CD4-positive, alpha-beta memory T cell (primary cell): ENCODE measurements around the gene ADRA2B. TPM values are rescaled to one million over a fixed set of nuclear protein-coding genes. Genes with fewer than 3 reads are reported as not detected.

Experiments used
- CTCF ChIA-PET: fragments of 350-600 bp; sonication (Branson Sonifier 250); formaldehyde crosslinking; loops from one replicate; lab custom pipeline; 2021; ENCODE audit warnings: inconsistent platforms; ENCODE audit not compliant: partially characterized antibody; lab: Charles Lee
- POLR2A ChIA-PET: fragments of 350-600 bp; sonication (Branson Sonifier 250); formaldehyde crosslinking; loops from one replicate; lab custom pipeline; 2021; ENCODE audit not compliant: partially characterized antibody; lab: Charles Lee
- DNase-seq, 5 donors: peaks; one replicate each; pipeline versions ENCODE4 v3.0.0 to v3.0.0-alpha.2; 2020 to 2022; ENCODE audit warnings: mixed read lengths in 1 of 5
- H3K27ac ChIP-seq: one replicate; pipeline ENCODE4 v1.7.0; 2013; ENCODE audit warnings: low read depth, low read length
- H3K27me3 ChIP-seq: 2 replicates; pipeline ENCODE4 v1.7.0; 2013; ENCODE audit warnings: mild to moderate bottlenecking, low read length, moderate library complexity; ENCODE audit not compliant: insufficient read depth
- H3K36me3 ChIP-seq: 2 replicates; pipeline ENCODE4 v1.7.0; 2013; ENCODE audit warnings: mild to moderate bottlenecking, low read length, moderate library complexity; ENCODE audit not compliant: insufficient read depth
- H3K4me1 ChIP-seq: 2 replicates; pipeline ENCODE4 v1.7.0; 2013; ENCODE audit warnings: mild to moderate bottlenecking, low read length, moderate library complexity; ENCODE audit not compliant: insufficient read depth
- H3K4me3 ChIP-seq, 2 donors: one replicate each; pipeline ENCODE4 v1.7.0; 2013; ENCODE audit warnings: low read length in 2 of 2, mild to moderate bottlenecking in 1 of 2
- H3K9me3 ChIP-seq, 2 donors: one replicate each; pipeline ENCODE4 v1.7.0; 2013; ENCODE audit warnings: low read length in 2 of 2, control low read depth in 1 of 2; ENCODE audit not compliant: control insufficient read depth in 1 of 2
- H3K27ac Mint-ChIP-seq, 7 donors: one replicate each; pipeline ENCODE4 v1.8.0; 2020 to 2021; ENCODE audit warnings: mixed read lengths in 7 of 7, mild to moderate bottlenecking in 6 of 7, inconsistent platforms in 3 of 7, moderate library complexity in 3 of 7
- H3K27me3 Mint-ChIP-seq, 2 donors: one replicate each; pipeline ENCODE4 v1.8.0; 2020 to 2021; ENCODE audit warnings: mixed read lengths in 2 of 2
- H3K36me3 Mint-ChIP-seq, 2 donors: one replicate each; pipeline ENCODE4 v1.8.0; 2020 to 2021; ENCODE audit warnings: mixed read lengths in 2 of 2, inconsistent platforms in 1 of 2, mild to moderate bottlenecking in 1 of 2
- H3K4me1 Mint-ChIP-seq, 4 donors: one replicate each; pipeline ENCODE4 v1.8.0; 2020 to 2021; ENCODE audit warnings: mixed read lengths in 4 of 4, mild to moderate bottlenecking in 1 of 4
- H3K4me3 Mint-ChIP-seq, 8 donors: one replicate each; pipeline ENCODE4 v1.8.0; 2020 to 2021; ENCODE audit warnings: mixed read lengths in 8 of 8, mild to moderate bottlenecking in 7 of 8, moderate library complexity in 6 of 8, inconsistent platforms in 3 of 8
- H3K9me3 Mint-ChIP-seq, 8 donors: one replicate each; pipeline ENCODE4 v1.8.0; 2020 to 2021; ENCODE audit warnings: mixed read lengths in 8 of 8, mild to moderate bottlenecking in 5 of 8, inconsistent platforms in 3 of 8, moderate library complexity in 1 of 8
- intact Hi-C: fragments of 100-400 bp; cut with micrococcal nuclease; formaldehyde crosslinking; loops from one replicate; pipeline ENCODE4 v1.15.1; 2023
- polyA plus RNA-seq, 2 donors: library from polyadenylated mRNA; unstranded; fragments of 300-500 nt; fragmentation: Illumina TruSeq; gene quantifications; one replicate each; pipeline ENCODE4 v1.2.3, GENCODE V29; 2021
- total RNA-seq, 2 experiments: library from RNA; stranded (reverse); gene quantifications; one replicate each; pipeline ENCODE4 v1.2.3, GENCODE V29; 2021

ADRA2B gene
- total and polyA plus RNA-seq, 4 experiments from 2014 or later, result not detected

DNA sequence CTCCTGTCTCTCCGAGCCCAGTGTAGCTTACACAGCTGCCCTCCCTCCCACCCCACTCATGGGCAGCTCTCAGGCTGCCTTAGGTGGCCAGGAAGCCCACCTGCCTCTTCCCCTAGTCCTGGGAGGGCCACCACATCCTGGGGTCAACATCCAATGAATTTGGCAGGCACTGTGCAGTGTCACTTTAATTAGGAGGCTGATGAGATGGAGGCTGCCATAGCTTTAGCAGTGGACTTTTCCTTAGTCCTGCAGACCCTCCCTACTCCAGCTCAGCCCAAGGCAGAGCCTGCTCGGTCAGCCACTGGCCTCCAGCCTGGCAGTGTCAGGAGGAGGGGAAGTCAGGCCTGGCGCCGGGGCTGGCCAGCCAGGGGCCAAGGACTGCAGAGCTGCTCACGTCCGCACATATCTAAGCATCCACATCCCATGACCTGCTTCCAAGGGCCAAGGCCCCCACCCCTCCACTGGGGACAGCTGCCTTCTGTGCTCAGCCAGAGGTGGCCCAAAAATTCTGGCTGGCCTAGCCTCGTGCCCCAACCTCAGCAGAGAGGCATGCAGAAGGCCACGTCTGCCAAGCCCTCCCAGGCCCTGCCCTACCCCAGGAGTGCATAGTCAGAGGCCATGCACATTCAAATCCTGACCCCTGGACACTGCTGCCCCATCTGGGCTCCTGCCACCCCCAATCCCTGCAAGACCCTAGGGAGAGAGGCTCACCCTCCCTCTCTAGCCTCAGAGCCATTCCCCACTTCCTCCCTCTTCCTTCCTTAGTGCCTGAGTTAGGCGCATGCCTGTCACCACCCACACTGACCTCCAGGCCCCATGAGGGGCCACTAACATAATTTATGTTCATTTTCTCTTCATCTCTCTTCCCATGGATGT, 33.1 kb downstream of the ADRA2B start:
- Mint-ChIP-seq H3K9me3 (peaks cover 0 to 6% (median 0%) of the 10 kb centered on the region in 8 donors), H3K27ac (peak overlapping the region in 1 of 7 donors; percentile 78), H3K4me1 (no peaks in the 10 kb centered on the region), H3K36me3 (no peaks in the 10 kb centered on the region), H3K27me3 (peaks cover 3 to 4% of the 10 kb centered on the region in 2 donors), H3K4me3 (no peak overlapping the region)
- DNase-seq, result peak in 1 of 5 donors; percentile 25
- Histone ChIP-seq H3K27ac (no peak overlapping the region), H3K9me3 (no peaks in the 10 kb centered on the region), H3K27me3 (no peaks in the 10 kb centered on the region), H3K4me3 (no peak overlapping the region), H3K4me1 (no peaks in the 10 kb centered on the region), H3K36me3 (no peaks in the 10 kb centered on the region)
- intact Hi-C loops, result no loop called here
- ChIA-PET POLR2A (no interaction called here), CTCF (no interaction called here)

DNA sequence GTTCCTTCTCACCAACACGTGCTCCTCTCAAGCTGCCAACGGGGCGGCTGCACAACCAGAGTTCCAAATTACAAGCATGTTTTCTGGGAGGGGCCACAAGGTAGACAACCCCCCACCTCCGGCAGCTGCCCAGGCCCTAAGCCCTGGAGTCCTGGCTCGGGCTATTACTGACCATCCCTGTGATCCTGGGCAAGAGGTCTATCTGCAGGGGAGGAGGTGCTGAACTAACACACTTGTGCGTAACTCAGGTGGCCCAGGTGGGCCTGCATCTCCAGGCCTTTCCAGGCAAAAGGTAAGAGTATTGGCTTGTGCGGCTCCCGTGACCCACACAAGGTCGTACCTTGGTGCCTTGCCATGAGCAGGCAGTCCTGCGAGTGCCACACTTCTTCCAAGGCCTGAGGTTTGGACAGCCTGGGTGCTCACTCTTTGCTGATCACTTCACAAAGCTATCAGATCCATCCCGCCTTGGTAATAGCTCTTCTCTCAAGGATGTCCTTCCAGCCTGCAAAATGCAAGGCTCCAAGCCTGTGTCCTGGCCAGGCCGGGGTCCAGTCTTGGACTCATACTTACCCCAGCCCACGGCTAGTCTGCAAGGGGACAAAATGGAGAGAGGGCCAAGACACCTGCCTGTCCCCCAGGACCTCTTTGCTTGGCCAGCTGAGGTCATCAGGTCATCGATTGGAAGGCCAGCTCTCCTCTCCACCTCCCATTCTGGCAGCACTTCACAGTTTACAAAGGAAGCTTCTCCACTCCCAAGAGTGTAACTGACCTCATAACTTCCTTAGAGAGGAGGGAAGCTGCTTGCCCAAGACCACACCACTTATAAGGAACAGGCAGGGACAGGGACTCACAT, 33.9 kb downstream of the ADRA2B start:
- peak in 1 of 5 donors; percentile 21 for DNase-seq
- CTCF ChIA-PET, result no interaction called here
- H3K9me3 Mint-ChIP-seq, result peaks cover 0 to 6% (median 3%) of the 10 kb centered on the region in 8 donors

DNA sequence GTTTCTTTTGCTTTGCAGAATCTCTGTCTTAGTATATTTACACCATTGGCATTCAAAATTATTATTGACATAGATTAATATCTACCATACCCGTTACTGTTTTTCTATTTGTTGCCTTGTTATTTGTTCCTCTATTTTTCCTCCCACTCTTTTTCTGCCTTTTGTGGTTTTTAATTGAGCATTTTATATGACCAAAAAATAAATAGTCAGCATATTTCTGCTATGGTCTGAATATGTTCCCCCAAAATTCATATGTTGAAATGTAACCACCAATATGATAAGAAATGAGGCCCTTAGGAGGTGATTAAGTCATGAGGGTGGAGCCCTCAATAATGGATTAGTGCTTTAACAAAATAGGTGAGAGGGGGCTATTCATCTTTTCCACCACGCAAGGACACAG, 35.3 kb downstream of the ADRA2B start:
- intact Hi-C loops, result no loop called here
- CTCF ChIA-PET, result no interaction called here

More for the DNA sequence above, 33.9 kb downstream of the ADRA2B start:
- Mint-ChIP-seq H3K4me3 (no peak overlapping the region), H3K27me3 (peaks cover 4 to 5% of the 10 kb centered on the region in 2 donors), H3K27ac (no peak overlapping the region), H3K4me1 (no peaks in the 10 kb centered on the region), H3K36me3 (no peaks in the 10 kb centered on the region)
- Histone ChIP-seq H3K36me3 (no peaks in the 10 kb centered on the region), H3K4me3 (no peak overlapping the region), H3K4me1 (no peaks in the 10 kb centered on the region), H3K27me3 (no peaks in the 10 kb centered on the region), H3K9me3 (no peaks in the 10 kb centered on the region), H3K27ac (no peak overlapping the region)
- intact Hi-C loops, result no loop called here
- POLR2A ChIA-PET, result no interaction called here

DNA sequence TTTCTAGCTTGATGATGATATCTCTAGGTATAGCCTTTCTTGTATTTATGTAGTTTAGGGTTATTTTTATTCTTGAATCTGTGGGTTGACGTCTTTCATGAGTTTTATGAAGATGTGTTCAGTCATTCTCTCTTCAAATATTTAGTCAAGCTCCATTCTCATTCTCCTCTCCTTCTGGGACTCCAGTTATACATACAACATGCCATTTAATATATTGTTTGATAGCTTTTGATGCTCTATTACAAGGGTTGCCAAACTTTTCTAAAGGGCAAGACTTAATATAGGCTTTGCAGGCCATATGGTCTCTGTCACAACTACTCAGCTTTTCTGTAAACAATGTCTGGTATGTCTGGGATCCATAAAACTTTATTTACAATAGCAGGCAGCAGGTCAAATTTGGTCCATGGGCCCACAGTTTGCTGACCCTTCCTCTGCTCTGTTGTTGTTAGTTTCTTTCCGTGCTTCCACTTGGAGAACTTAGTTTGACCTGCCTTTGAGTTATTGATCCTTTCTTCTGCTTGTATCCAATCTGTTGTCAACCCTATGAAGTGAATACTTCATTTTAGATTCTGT, 41.1 kb downstream of the ADRA2B start:
- Mint-ChIP-seq H3K9me3 (peaks cover 0 to 28% (median 19%) of the 10 kb centered on the region in 8 donors), H3K36me3 (peaks cover 0 to 6% of the 10 kb centered on the region in 2 donors), H3K27ac (no peak overlapping the region), H3K27me3 (peaks cover 1 to 2% of the 10 kb centered on the region in 2 donors), H3K4me1 (no peaks in the 10 kb centered on the region), H3K4me3 (no peak overlapping the region)
- H3K36me3 ChIP-seq, result no peaks in the 10 kb centered on the region
- ChIA-PET POLR2A (no interaction called here), CTCF (interaction anchor here (0.6 kb wide), 1 partner anchor 97 kb away, joined by 3 read pairs; no protein-coding TSS in a partner anchor)
- no peak overlapping the region for H3K27ac ChIP-seq
- H3K9me3 ChIP-seq, result no peaks in the 10 kb centered on the region
- no peaks in the 10 kb centered on the region for H3K27me3 ChIP-seq
- no peaks in the 10 kb centered on the region for H3K4me1 ChIP-seq
- intact Hi-C loops, result no loop called here
- DNase-seq, result no peak
- H3K4me3 ChIP-seq, result no peak overlapping the region

More for the DNA sequence above, 35.3 kb downstream of the ADRA2B start:
- H3K9me3 ChIP-seq, result no peaks in the 10 kb centered on the region
- no peak overlapping the region for H3K27ac ChIP-seq
- H3K27me3 ChIP-seq, result no peaks in the 10 kb centered on the region
- H3K4me1 Mint-ChIP-seq, result no peaks in the 10 kb centered on the region
- no peak overlapping the region for H3K27ac Mint-ChIP-seq
- H3K27me3 Mint-ChIP-seq, result peaks cover 2 to 5% of the 10 kb centered on the region in 2 donors
- no peaks in the 10 kb centered on the region for H3K4me1 ChIP-seq
- no peak overlapping the region for H3K4me3 ChIP-seq
- no peak overlapping the region for H3K4me3 Mint-ChIP-seq
- POLR2A ChIA-PET, result no interaction called here
- no peak for DNase-seq
- H3K9me3 Mint-ChIP-seq, result peaks cover 0 to 16% (median 6%) of the 10 kb centered on the region in 8 donors
- H3K36me3 Mint-ChIP-seq, result no peaks in the 10 kb centered on the region
- no peaks in the 10 kb centered on the region for H3K36me3 ChIP-seq

DNA sequence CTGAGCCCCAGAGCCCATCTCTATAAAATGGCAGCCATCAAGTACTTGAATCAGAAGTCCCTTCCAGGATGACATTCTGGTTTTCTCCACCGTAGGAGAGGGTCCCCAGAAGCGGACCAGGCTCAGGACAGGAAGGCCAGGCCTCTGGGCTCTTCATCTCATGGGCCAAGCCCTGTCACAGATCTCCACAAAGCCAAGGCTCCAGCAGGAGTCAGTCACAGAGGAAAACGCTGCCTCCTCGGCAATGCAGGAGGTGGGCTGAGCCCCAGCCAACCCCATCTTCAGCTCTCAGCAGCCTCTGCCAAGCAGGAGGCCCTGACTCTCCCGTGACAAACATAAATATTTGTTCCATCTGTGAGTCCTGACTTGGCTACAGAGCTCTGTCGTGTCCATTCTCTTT, 42.2 kb downstream of the ADRA2B start:
- Mint-ChIP-seq H3K27me3 (peaks cover 1 to 2% of the 10 kb centered on the region in 2 donors), H3K36me3 (peaks cover 0 to 6% of the 10 kb centered on the region in 2 donors), H3K9me3 (peaks cover 0 to 28% (median 19%) of the 10 kb centered on the region in 8 donors), H3K27ac (no peak overlapping the region), H3K4me3 (no peak overlapping the region), H3K4me1 (no peaks in the 10 kb centered on the region)
- POLR2A ChIA-PET, result no interaction called here
- Histone ChIP-seq H3K4me1 (no peaks in the 10 kb centered on the region), H3K9me3 (no peaks in the 10 kb centered on the region), H3K36me3 (no peaks in the 10 kb centered on the region), H3K4me3 (no peak overlapping the region), H3K27ac (no peak overlapping the region), H3K27me3 (no peaks in the 10 kb centered on the region)
- intact Hi-C loops, result no loop called here
- DNase-seq, result no peak
- CTCF ChIA-PET, result no interaction called here

DNA sequence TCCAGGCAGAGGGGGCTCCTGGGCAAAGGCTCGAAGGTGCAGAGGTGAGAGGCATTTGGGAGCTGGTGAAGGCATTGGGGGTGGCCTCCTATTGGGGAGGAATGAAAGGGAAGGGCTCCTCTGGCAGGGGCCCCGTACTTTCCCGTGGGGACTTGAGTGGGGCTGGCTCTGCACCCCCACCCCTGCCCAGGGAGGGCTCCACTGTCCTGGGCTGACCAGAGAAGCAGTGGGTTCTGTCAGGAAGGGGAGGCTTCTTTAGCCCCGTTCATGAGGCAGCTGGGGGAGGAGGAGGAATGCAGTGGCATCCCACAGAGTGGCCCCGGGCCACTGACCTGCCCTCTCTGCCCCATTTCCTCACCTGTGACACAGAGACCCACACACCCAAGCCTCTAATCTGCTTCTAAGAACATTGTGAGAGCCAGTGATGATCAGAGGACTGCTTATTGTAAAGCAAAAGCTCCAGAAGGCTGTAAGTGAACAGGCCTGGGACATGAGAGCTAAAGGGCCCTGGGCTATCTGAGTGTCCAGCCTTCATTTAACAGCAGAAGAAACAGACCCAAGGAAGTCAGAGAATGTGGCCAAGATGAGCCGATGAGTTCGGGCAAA, 43.1 kb downstream of the ADRA2B start:
- H3K27ac ChIP-seq, result no peak overlapping the region
- DNase-seq, result no peak
- no peak overlapping the region for H3K4me3 ChIP-seq
- H3K4me1 ChIP-seq, result no peaks in the 10 kb centered on the region
- intact Hi-C loops, result no loop called here
- POLR2A ChIA-PET, result no interaction called here
- Mint-ChIP-seq H3K27me3 (peaks cover 1 to 2% of the 10 kb centered on the region in 2 donors), H3K9me3 (peaks cover 0 to 28% (median 18%) of the 10 kb centered on the region in 8 donors), H3K4me3 (no peak overlapping the region), H3K27ac (peak overlapping the region in 1 of 7 donors; percentile 75), H3K4me1 (no peaks in the 10 kb centered on the region), H3K36me3 (peaks cover 0 to 6% of the 10 kb centered on the region in 2 donors)
- CTCF ChIA-PET, result interaction anchor here (1.2 kb wide), 1 partner anchor 51 kb away, joined by 3 read pairs; no protein-coding TSS in a partner anchor
- no peaks in the 10 kb centered on the region for H3K27me3 ChIP-seq
- no peaks in the 10 kb centered on the region for H3K9me3 ChIP-seq
- no peaks in the 10 kb centered on the region for H3K36me3 ChIP-seq
